ENCODE measurements around the gene RNF126. TPM values are rescaled to one million over a fixed set of nuclear protein-coding genes. Genes with fewer than 3 reads are reported as not detected.

The RNF126 gene
- total RNA-seq, 4 donors from 2014 or later: 72.3 to 148 (median 129) TPM

DNA sequence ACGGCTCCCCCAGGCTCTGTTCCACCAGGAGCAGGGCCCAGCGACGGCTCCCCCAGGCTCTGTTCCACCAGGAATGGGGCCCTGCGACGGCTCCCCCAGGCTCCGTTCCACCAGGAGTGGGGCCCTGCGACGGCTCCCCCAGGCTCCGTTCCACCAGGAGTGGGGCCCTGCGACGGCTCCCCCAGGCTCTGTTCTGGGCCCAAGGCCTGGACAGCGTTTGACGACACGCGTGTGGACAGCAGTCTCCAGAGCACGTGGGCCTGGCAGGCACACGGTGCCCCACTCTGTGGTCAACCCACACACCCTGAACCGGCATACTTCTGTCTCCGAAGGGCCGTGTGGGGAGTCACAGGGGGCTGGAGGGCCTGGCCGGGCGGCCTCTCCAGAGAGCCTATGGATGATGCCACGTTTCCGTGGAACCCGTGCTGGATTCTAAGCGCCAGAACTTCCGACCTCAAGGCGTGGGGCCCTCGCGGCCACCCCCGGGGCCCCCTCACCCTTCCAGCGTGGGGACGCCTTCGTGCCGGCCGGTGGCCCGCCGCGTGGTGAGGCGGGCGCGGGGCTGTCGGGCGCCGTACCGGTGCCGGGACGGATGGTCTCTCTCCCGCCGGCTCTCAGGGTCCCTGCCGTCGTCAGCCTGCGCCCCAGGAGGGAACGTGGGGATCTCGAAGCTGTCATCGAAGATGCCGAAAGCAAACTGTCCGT is 11.7 kb downstream of the RNF126 start:
- H3K27me3 ChIP-seq: no peaks in the 10 kb centered on the region
- peaks cover 0 to 43% of the 10 kb centered on the region in 2 donors for H3K36me3 ChIP-seq
- no peak for ATAC-seq
- no peak for DNase-seq
- in situ Hi-C loops (cut with MboI; ENCODE audit: low sequenced_read_pairs in 4 of 4): no loop called here
- no peak overlapping the region for H3K4me3 ChIP-seq
- H3K27ac ChIP-seq: no peak overlapping the region
- H3K4me1 ChIP-seq: no peaks in the 10 kb centered on the region
- TF ChIP-seq, protein P1, sequence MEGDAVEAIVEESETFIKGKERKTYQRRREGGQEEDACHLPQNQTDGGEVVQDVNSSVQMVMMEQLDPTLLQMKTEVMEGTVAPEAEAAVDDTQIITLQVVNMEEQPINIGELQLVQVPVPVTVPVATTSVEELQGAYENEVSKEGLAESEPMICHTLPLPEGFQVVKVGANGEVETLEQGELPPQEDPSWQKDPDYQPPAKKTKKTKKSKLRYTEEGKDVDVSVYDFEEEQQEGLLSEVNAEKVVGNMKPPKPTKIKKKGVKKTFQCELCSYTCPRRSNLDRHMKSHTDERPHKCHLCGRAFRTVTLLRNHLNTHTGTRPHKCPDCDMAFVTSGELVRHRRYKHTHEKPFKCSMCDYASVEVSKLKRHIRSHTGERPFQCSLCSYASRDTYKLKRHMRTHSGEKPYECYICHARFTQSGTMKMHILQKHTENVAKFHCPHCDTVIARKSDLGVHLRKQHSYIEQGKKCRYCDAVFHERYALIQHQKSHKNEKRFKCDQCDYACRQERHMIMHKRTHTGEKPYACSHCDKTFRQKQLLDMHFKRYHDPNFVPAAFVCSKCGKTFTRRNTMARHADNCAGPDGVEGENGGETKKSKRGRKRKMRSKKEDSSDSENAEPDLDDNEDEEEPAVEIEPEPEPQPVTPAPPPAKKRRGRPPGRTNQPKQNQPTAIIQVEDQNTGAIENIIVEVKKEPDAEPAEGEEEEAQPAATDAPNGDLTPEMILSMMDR (IDR thresholded peaks at IDR 0.05 in 4 of 5, conservative IDR thresholded peaks at IDR 0.05 in 1 of 5): no peak
- no peak for TF ChIP-seq POLR2A (IDR thresholded peaks at IDR 0.05)
- intact Hi-C loops (cut with DNase I; ENCODE audit: low total_unique reads): no loop called here
- H3K9me3 ChIP-seq: no peaks in the 10 kb centered on the region

DNA sequence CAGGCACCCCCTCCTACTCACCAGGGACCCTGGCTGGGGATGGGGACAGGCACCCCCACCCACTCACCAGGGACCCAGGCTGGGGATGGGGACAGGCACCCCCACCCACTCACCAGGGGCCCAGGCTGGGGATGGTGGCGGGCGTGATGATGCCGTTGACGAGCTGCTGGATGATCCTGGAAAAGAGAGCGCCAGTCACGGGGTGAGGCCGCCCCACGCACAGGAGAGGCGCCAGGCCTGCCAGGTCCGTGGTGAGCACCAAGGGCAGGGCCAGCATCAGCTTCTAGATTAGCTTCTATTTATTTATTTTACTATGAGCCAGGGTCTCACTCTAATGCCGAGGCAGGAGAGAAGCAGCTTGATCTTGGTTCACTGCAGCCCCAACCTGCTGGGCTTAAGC is 12.9 kb downstream of the RNF126 start:
- DNase-seq (no peak), ATAC-seq (no peak)
- no peak overlapping the region for H3K4me3 ChIP-seq
- TF ChIP-seq, protein P1 (IDR thresholded peaks at IDR 0.05 in 4 of 5, conservative IDR thresholded peaks at IDR 0.05 in 1 of 5): no peak
- H3K9me3 ChIP-seq: no peaks in the 10 kb centered on the region
- H3K27ac ChIP-seq: no peak overlapping the region
- in situ Hi-C loops (cut with MboI; ENCODE audit: low sequenced_read_pairs in 4 of 4) (no loop called here), intact Hi-C loops (cut with DNase I; ENCODE audit: low total_unique reads) (no loop called here)
- no peaks in the 10 kb centered on the region for H3K27me3 ChIP-seq
- no peaks in the 10 kb centered on the region for H3K4me1 ChIP-seq
- peaks cover 0 to 50% of the 10 kb centered on the region in 2 donors for H3K36me3 ChIP-seq

DNA sequence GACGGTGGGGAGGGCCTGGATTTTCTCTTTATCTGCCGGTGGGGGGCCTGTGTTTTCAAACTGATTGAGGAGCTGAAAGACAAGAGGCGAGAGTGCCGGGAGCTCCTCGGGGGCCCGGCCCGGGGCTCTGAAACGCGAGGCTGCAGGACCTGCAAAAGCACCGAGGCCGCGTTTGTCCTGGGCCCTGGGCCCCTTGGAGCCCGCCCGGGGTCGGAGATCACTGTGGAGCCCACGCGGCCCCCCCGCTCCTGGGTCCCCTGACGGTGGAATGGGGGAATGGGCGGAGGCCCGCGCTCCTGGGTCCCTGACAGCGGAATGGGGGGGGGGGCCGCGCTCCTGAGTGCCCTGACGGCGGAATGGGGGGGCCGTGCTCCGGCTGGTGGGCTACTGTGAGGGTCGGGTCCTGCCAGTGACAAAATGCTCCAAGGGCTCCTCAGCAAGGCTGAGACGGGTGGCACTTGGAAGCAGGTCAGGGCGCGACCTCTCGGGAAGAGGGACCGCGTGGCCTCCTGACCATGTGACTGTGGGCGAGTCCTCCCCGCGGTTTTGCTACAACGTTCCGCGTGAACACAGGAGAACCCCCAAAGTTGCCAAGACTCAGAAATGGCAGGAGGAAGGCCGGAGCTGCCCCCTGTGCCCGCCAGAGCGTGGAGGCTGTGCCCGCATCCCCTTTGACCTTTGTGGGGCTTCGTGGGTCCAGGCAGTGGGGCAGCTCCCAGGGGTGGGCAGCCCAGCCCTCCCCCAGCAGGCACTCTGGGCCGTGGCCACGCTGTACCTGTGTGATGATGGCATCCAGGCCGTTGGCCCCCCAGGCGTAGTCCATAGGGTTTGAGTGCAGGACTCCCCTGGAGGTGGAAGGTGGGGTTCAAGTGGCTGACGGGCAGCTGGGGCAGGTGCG is 13.9 kb downstream of the RNF126 start:
- Histone ChIP-seq H3K4me3 (no peak overlapping the region), H3K27me3 (no peaks in the 10 kb centered on the region), H3K27ac (no peak overlapping the region), H3K36me3 (peaks cover 0 to 50% of the 10 kb centered on the region in 2 donors), H3K9me3 (no peaks in the 10 kb centered on the region), H3K4me1 (no peaks in the 10 kb centered on the region)
- TF ChIP-seq, protein P1 (IDR thresholded peaks at IDR 0.05 in 4 of 5, conservative IDR thresholded peaks at IDR 0.05 in 1 of 5): no peak
- no peak for TF ChIP-seq POLR2A (IDR thresholded peaks at IDR 0.05)
- intact Hi-C loops (cut with DNase I; ENCODE audit: low total_unique reads) (no loop called here), in situ Hi-C loops (cut with MboI; ENCODE audit: low sequenced_read_pairs in 4 of 4) (no loop called here)
- ATAC-seq (no peak), DNase-seq (no peak)

DNA sequence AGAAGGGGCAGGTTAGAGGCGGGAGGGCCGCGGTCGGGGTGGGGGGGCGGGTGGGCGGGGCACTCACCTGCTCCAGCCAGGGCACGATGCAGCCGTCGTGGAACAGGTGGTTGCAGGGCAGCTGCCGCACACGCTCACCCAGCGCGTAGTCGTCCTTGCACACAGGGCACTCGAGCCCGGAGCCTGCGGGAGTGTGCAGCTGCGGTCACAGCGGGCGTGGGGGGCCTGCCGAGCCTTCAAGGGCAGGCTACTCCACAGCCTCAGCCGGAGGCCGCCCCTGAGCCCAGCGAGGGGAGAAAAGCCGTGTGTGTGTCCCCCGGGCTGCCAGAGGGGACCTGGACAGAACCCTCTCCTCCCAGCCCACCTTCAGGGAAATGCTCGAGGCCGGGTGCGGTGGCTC is 14.7 kb downstream of the RNF126 start:
- H3K36me3 ChIP-seq: peaks cover 0 to 50% of the 10 kb centered on the region in 2 donors
- intact Hi-C loops (cut with DNase I; ENCODE audit: low total_unique reads) (no loop called here), in situ Hi-C loops (cut with MboI; ENCODE audit: low sequenced_read_pairs in 4 of 4) (no loop called here)
- no peak overlapping the region for H3K27ac ChIP-seq
- no peaks in the 10 kb centered on the region for H3K27me3 ChIP-seq
- no peak for ATAC-seq
- H3K4me1 ChIP-seq: no peaks in the 10 kb centered on the region
- no peak for DNase-seq
- no peak overlapping the region for H3K4me3 ChIP-seq
- no peaks in the 10 kb centered on the region for H3K9me3 ChIP-seq
- TF ChIP-seq, protein P1 (IDR thresholded peaks at IDR 0.05 in 4 of 5, conservative IDR thresholded peaks at IDR 0.05 in 1 of 5): no peak
- TF ChIP-seq POLR2A (IDR thresholded peaks at IDR 0.05): no peak
